ENCODE results near the gene LDB2.

DNA sequence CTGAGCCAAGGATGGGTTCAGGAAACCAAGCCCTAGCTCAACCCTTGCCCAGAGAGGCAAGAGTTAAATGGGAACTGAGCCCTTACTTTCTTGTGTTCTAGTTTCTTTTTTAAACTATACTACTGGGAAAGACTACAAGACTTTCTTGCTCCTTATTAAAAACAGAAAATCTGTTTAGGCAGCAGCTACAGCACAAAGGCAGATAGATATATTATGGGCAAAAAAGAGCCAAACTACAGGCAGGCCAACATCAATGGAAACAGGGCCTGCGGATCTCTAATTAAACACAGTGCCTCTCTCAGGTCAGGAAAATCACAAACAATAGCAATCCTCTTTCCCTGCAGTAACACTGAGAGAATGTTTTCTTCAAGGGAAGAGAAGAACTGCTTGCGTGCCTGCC, 226.0 kb downstream of the LDB2 start:
- TF ChIP-seq RAD21 (IDR thresholded peaks at IDR 0.05; ENCODE audit: low read depth), result no peak
- TF ChIP-seq EP300 (IDR thresholded peaks at IDR 0.05; ENCODE audit: borderline replicate concordance), result no peak
- TF ChIP-seq YY1 (IDR thresholded peaks at IDR 0.05; ENCODE audit: low read depth), result no peak
- TF ChIP-seq EGR1 (IDR thresholded peaks at IDR 0.05), result no peak
- TF ChIP-seq REST (IDR thresholded peaks at IDR 0.05; ENCODE audit: low read depth), result no peak
